ENCODE results near the gene DNAH12.
"Not testable (repeated sequence)": the region's sequence is repeated elsewhere in the genome, so short reads cannot be mapped to it uniquely, and the experiment has no call there.

DNAH12 gene

DNA sequence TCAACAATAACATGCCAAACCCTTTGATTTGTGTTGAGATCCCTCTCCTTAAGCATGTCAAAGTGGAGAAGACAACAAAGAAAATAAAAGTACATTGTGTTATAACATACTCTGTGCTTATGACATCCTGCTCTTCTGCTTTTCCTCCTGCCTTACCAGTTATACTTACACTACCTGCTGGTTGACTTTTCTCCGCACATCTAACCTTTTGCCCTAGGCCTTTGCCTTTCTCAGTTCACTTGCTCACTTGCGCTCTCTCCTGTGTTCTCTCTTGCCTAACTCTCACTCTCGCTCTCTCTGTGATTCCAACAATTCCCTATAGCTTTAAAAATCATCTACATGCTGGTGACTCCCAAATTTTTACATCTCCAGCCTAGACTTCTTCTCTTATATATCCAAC is 5.7 kb downstream of the DNAH12 start:
- no peak for DNase-seq

- DNase-seq: no peak
These were observed 14.0 kb downstream of the DNAH12 start for GRCh38 chr3:57530071-57530608.

GRCh38 chr3:57518276-57518915 is 25.7 kb downstream of the DNAH12 start:
- no peak for DNase-seq

- DNase-seq: no peak
These were observed 32.0 kb downstream of the DNAH12 start for GRCh38 chr3:57512166-57512565.

- DNase-seq: no peak
These were observed 38.2 kb downstream of the DNAH12 start for GRCh38 chr3:57505901-57506300.

DNA sequence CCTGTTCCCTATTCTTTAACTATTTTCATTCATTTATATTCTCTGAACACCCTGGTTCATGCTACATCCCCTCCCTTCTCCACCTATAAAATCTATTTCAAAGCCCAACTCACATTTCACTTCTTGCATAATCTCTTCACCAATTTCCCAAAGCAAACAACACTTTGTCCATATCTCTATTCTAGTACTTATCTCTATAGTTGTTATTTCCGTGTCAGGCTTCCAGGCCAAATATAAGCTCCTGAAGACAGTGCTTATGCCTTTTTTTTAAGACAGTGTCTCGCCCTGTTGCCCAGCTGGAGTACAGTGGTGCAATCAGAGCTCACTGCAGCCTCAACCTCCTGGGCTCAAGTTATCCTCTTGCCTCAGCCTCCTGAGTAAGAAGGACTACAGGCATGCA is 43.6 kb downstream of the DNAH12 start:
- DNase-seq: no peak

DNA sequence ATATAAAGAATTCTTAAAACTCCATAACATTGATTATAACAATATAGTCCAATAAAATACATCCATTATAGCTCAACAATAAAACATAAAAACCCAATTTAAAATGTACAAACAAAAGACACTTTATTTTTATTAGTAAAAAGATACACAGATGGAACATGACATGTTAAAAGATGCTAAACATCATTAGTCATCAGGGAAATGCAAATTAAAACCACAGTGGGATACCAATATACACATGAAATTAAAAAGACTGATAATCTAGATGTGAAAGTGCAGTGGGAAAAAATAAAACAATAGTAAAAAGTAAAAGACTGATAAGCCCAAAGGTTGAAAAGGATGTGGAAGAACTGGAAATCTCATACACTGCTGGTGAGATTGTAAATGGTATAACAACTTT is 46.2 kb downstream of the DNAH12 start:
- DNase-seq: no peak

- no peak for DNase-seq
These were observed 59.6 kb downstream of the DNAH12 start for GRCh38 chr3:57484563-57484962.

DNA sequence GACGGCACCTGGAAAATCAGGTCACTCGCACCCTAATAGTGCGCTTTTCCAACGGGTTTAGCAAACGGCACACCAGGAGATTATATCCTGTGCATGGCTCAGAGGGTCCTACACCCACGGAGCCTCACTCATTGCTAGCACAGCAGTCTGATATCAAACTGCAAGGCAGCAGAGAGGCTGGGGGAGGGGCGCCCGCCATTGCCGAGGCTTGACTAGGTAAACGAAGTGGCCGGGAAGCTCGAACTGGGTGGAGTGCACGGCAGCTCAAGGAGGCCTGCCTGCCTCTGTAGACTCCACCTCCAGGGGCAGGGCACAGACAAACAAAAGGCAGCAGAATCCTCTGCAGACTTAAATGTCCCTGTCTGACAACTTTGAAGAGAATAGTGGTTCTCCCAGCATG is 67.0 kb downstream of the DNAH12 start:
- not testable (repeated sequence) for DNase-seq

- no peak for DNase-seq
These were observed 79.3 kb downstream of the DNAH12 start for GRCh38 chr3:57464801-57465200.

- no peak for DNase-seq
These were observed 80.1 kb downstream of the DNAH12 start for GRCh38 chr3:57464011-57464410.

DNA sequence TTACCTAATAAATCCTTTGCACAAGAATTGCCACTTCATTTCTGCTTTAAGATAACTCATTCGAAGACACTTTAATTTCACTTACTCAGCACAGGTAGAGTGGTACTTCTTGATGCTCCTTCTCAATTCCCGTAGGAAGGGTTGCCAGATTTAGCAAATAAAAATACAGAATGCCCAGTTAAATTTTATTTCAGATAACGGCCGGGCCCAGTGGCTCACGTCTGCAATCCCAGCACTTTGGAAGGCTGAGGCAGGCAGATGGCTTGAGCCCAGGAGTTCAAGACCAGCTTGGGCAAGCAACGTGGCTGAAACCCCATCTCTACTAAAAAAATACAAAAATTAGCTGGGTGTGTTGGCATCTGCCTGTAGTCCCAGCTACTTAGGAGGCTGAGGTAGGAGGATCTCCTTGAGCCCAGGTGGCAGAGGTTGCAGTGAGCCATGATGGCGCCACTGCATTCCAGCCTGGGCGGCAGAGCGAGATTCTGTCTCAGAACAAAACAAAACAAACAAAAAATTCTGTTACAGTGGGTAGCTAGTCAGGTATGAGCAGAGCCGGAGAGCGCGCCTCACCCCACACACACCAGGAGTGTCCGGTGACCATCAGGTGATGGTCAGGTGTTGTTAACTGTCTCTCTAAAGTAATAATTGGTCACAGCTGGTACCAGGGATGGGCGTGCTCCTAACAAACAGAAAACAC is 92.8 kb downstream of the DNAH12 start:
- DNase-seq: no peak

- not testable (repeated sequence) for DNase-seq
These were observed 94.8 kb downstream of the DNAH12 start for GRCh38 chr3:57449276-57449847.

DNA sequence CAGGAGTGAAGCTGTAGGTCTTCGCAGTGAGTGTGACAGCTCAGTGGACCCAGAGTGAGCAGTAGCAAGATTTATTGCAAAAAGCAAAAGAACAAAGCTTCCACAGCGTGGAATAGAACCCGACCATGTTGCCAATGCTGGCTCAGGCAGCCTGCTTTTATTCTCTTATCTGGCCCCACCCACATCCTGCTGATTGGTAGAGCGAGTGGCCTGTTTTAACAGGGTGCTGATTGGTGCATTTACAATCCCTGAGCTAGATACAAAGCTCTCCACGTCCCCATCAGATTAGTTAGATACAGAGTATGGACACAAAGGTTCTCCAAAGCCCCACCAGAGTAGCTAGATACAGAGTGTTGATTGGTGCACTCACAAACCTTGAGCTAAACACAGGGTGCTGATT is 95.7 kb downstream of the DNAH12 start:
- DNase-seq: not testable (repeated sequence)

DNA sequence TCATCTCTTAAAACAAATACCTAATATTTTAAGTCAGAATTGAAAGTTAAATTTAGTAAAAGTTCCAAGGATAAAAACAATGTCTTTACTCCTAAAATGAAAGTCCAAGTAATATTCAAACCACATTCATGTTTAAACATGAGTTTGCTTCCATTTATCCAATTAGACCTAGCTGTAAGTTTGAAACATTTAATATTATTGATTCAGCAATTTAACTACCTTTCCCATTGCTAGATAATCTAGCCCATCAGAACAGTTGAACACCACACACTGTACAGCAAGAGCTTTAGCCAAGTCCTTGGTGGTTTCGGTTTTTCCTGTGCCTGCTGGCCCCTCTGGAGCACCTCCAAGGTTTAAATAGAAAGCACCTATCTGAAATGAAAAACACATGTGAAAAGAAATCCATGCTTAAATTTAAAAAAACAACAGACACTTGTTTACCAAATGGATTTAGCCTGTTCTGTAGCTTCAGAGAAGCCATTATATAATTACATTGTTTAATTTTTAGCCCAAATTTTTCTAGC is 97.8 kb downstream of the DNAH12 start:
- DNase-seq: no peak

- DNase-seq: no peak
These were observed 99.7 kb downstream of the DNAH12 start for GRCh38 chr3:57444469-57444868.

DNA sequence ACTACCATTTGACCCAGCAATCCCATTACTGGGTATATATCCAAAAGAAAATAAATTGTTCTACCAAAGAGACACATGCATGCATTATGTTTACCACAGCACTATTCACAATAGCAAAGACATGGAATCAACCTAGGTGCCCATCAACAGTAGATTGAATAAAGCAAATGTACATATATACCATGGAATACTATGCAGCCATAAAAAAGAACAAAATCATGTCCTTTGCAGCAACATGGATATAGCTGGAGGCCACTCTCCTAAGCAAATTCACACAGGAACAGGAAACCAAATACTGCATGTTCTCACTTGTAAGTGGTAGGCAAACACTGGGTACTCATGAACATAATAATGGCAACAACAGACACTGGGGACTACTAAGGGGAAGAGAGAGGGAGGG is 104.0 kb downstream of the DNAH12 start:
- not testable (repeated sequence) for DNase-seq

- not testable (repeated sequence) for DNase-seq
These were observed 105.7 kb downstream of the DNAH12 start for GRCh38 chr3:57438460-57438859.

DNA sequence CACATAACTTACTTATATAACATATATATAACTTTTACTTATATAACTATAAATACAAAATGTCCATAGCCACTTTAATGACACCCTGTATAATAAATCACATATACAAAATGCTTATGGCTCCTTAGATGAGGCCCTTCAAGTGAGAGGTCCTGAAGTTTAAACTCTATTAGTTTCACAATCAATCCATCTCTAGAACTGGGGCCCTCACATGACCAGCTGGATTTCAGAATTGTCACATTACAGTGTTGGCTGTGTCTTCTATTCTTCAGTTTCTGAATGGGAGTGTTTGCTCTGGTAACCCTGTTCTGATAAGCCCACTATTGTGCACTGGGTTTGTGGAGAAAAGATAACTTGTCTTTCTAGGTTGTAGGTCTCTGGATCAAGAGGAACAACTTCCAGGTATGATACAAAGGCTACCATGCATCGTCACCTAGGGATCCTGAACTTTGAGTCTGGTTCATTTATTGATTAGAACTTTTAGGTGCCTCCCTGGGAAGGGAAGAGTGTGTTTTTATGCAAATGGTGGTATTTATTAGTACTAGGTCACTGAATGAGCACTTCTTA is 107.9 kb downstream of the DNAH12 start:
- DNase-seq: no peak

GRCh38 chr3:57434041-57434440 is 110.1 kb downstream of the DNAH12 start:
- no peak for DNase-seq

DNA sequence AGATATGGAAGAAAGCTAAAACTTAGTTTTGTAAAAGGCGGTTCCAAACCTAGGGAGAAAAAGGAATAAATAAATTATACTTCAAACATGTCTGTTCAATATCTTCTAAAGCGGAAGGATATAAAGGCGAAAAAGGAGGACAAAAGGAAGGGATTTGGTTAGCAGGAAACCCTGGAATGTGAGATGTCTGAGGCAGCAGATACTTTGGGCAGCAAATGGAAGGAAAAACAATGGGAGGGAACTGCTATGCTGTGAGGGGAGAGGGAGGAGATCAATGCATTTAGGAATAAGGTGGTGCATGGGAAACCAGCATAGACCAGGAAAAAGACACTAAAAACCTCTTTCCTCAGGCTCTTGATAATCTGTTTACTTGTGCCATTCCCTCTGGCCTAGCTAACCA is 120.8 kb downstream of the DNAH12 start:
- DNase-seq: no peak

- no peak for DNase-seq
These were observed 122.8 kb downstream of the DNAH12 start for GRCh38 chr3:57421336-57421735.

GRCh38 chr3:57420001-57420400 is 124.1 kb downstream of the DNAH12 start:
- no peak for DNase-seq

DNA sequence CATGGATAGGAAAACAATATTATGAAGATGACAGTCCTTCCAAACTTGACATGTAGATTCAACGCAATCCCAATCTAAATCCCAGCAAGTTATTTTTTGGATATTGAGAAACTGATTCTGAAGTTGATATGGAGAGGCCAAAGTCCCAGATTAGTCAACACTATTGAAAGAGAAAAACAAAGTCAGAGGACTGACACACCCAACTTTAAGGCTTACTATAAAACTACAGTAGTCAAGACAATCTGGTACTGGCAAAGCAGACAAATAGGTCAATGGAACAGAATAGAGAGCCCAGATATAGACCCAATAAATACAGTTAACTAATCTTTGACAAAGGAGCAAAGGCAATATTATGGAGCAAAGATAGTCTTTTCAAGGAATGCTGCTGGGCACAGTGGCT is 132.4 kb downstream of the DNAH12 start:
- no peak for DNase-seq

Data from NK-92 treated with Interleukin-12 subunit alpha and Interleukin-12 subunit beta, amount 100 ng/mL, for 24 hours (cell line).